Measurements from ENCODE around the gene GCLC.

The GCLC gene

GRCh38 chr6:53527249-53527765 lies 17.6 kb downstream of the GCLC start:
- no peak for TF ChIP-seq CTCF (IDR thresholded peaks at IDR 0.05; ENCODE audit: insufficient read depth, low read length, poor library complexity, severe bottlenecking)
- TF ChIP-seq EZH2phosphoT487 (conservative IDR thresholded peaks at IDR 0.05; ENCODE audit: low read length), result no peak
- Histone ChIP-seq H3K27ac (ENCODE audit: low read depth, low read length) (no peak overlapping the region), H3K4me2 (ENCODE audit: low read depth, low read length, poor library complexity, severe bottlenecking) (no peak overlapping the region), H4K20me1 (ENCODE audit: low read depth, low read length) (peaks cover 33% of the 10 kb centered on the region), H3F3A (ENCODE audit: insufficient read depth) (no peaks in the 10 kb centered on the region), H3K36me3 (ENCODE audit: low read length) (no peaks in the 10 kb centered on the region), H3K27me3 (ENCODE audit: low read length) (no peaks in the 10 kb centered on the region), H3K79me2 (ENCODE audit: insufficient read depth, low read length) (peaks cover 61% of the 10 kb centered on the region), H3K9ac (ENCODE audit: low read length) (no peak overlapping the region), H2AFZ (ENCODE audit: low read depth, low read length, severe bottlenecking) (no peak overlapping the region), H3K4me3 (ENCODE audit: insufficient read depth, low read length, poor library complexity, severe bottlenecking) (no peak overlapping the region), H3K9me2 (replicated peaks; ENCODE audit: insufficient read depth, low read length) (no peaks in the 10 kb centered on the region), H3K9me3 (ENCODE audit: insufficient read depth, low read length) (no peaks in the 10 kb centered on the region)

- Histone ChIP-seq H3K4me2 (ENCODE audit: low read depth, low read length, poor library complexity, severe bottlenecking) (no peak overlapping the region), H3K9me2 (replicated peaks; ENCODE audit: insufficient read depth, low read length) (no peaks in the 10 kb centered on the region), H3K9ac (ENCODE audit: low read length) (no peak overlapping the region), H3K9me3 (ENCODE audit: insufficient read depth, low read length) (no peaks in the 10 kb centered on the region), H3K27me3 (ENCODE audit: low read length) (no peaks in the 10 kb centered on the region), H3K4me3 (ENCODE audit: insufficient read depth, low read length, poor library complexity, severe bottlenecking) (no peak overlapping the region), H3K79me2 (ENCODE audit: insufficient read depth, low read length) (peaks cover 56% of the 10 kb centered on the region), H3K36me3 (ENCODE audit: low read length) (no peaks in the 10 kb centered on the region), H2AFZ (ENCODE audit: low read depth, low read length, severe bottlenecking) (no peak overlapping the region), H4K20me1 (ENCODE audit: low read depth, low read length) (peaks cover 33% of the 10 kb centered on the region), H3F3A (ENCODE audit: insufficient read depth) (no peaks in the 10 kb centered on the region), H3K27ac (ENCODE audit: low read depth, low read length) (no peak overlapping the region)
- no peak for TF ChIP-seq EZH2phosphoT487 (conservative IDR thresholded peaks at IDR 0.05; ENCODE audit: low read length)
- TF ChIP-seq CTCF (IDR thresholded peaks at IDR 0.05; ENCODE audit: insufficient read depth, low read length, poor library complexity, severe bottlenecking), result no peak
Observed at GRCh38 chr6:53526000-53526399, 18.9 kb downstream of the GCLC start.

- no peaks in the 10 kb centered on the region for H3K9me3 ChIP-seq (ENCODE audit: insufficient read depth, low read length)
- peaks cover 49% of the 10 kb centered on the region for H3K79me2 ChIP-seq (ENCODE audit: insufficient read depth, low read length)
Observed at GRCh38 chr6:53524455-53524815, 20.5 kb downstream of the GCLC start.

More at GRCh38 chr6:53524455-53524815, 20.5 kb downstream of the GCLC start:
- Histone ChIP-seq H3K27ac (ENCODE audit: low read depth, low read length) (no peak overlapping the region), H3K9ac (ENCODE audit: low read length) (no peak overlapping the region), H4K20me1 (ENCODE audit: low read depth, low read length) (peaks cover 30% of the 10 kb centered on the region), H2AFZ (ENCODE audit: low read depth, low read length, severe bottlenecking) (no peak overlapping the region), H3K4me3 (ENCODE audit: insufficient read depth, low read length, poor library complexity, severe bottlenecking) (no peak overlapping the region), H3K36me3 (ENCODE audit: low read length) (no peaks in the 10 kb centered on the region), H3K4me2 (ENCODE audit: low read depth, low read length, poor library complexity, severe bottlenecking) (no peak overlapping the region), H3K9me2 (replicated peaks; ENCODE audit: insufficient read depth, low read length) (no peaks in the 10 kb centered on the region), H3F3A (ENCODE audit: insufficient read depth) (no peaks in the 10 kb centered on the region), H3K27me3 (ENCODE audit: low read length) (no peaks in the 10 kb centered on the region)
- TF ChIP-seq CTCF (IDR thresholded peaks at IDR 0.05; ENCODE audit: insufficient read depth, low read length, poor library complexity, severe bottlenecking) (no peak), EZH2phosphoT487 (conservative IDR thresholded peaks at IDR 0.05; ENCODE audit: low read length) (no peak)
